MM.1S (cell line): ENCODE results near the gene CDC5L.

ENCODE experiments used
- EZH2 ChIP-seq: fragments of 300-600 bp; sonication (generic); optimal IDR thresholded peaks from 2 replicates; pipeline ENCODE3; 2017; ENCODE audit warnings: low read depth, mild to moderate bottlenecking, antibody characterized with exemption, low read length, mixed read lengths
- EZH2phosphoT487 ChIP-seq: fragments of 300-600 bp; sonication (generic); IDR thresholded peaks from 2 replicates; pipeline ENCODE4 v1.6.1; 2018; ENCODE audit warnings: antibody characterized with exemption, low read length
- TF ChIP-seq, protein P1 (sequence below): fragments of 300-600 bp; sonication (generic); IDR thresholded peaks from 2 replicates; pipeline ENCODE4 v1.5.1; 2016; ENCODE audit warnings: antibody characterized with exemption, low read length, mixed read lengths

- TF ChIP-seq, protein P1, sequence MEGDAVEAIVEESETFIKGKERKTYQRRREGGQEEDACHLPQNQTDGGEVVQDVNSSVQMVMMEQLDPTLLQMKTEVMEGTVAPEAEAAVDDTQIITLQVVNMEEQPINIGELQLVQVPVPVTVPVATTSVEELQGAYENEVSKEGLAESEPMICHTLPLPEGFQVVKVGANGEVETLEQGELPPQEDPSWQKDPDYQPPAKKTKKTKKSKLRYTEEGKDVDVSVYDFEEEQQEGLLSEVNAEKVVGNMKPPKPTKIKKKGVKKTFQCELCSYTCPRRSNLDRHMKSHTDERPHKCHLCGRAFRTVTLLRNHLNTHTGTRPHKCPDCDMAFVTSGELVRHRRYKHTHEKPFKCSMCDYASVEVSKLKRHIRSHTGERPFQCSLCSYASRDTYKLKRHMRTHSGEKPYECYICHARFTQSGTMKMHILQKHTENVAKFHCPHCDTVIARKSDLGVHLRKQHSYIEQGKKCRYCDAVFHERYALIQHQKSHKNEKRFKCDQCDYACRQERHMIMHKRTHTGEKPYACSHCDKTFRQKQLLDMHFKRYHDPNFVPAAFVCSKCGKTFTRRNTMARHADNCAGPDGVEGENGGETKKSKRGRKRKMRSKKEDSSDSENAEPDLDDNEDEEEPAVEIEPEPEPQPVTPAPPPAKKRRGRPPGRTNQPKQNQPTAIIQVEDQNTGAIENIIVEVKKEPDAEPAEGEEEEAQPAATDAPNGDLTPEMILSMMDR = no peak
- TF ChIP-seq EZH2 (no peak), EZH2phosphoT487 (no peak)
These were observed 24.1 kb upstream of the CDC5L start for GRCh38 chr6:44363377-44363926.
